Fibroblast of lung (primary cell): ENCODE results near the gene POLR2H.

Source experiments
- CTCF ChIP-seq, 2 donors: IDR thresholded peaks in 1 of 2; conservative IDR thresholded peaks in 1 of 2; 1 replicate in 1 of 2; 2 replicates in 1 of 2; pipeline ENCODE4 v1.5.1; 2011 to 2012; ENCODE audit warnings: low read length in 2 of 2, control low read depth in 1 of 2, inconsistent platforms in 1 of 2, low read depth in 1 of 2, mild to moderate bottlenecking in 1 of 2
- EZH2 ChIP-seq: IDR thresholded peaks from 2 replicates; pipeline ENCODE4 v1.5.1; 2012; ENCODE audit warnings: low read length, control low read depth, mild to moderate bottlenecking; ENCODE audit errors: missing control alignments

- TF ChIP-seq CTCF (conservative IDR thresholded peaks at IDR 0.05 in 1 of 2, IDR thresholded peaks at IDR 0.05 in 1 of 2; ENCODE audit: low read depth in 1 of 2, low read length in 2 of 2) (no peak), EZH2 (no peak)
These were observed 11.4 kb downstream of the POLR2H start for GRCh38 chr3:184372911-184373310.
